GM18951 (cell line): ENCODE data around the gene INSRR.

Source experiments
- POLR2A ChIP-seq: IDR thresholded peaks from 4 replicates; pipeline ENCODE4 v1.6.1; 2011; ENCODE audit warnings: mild to moderate bottlenecking; ENCODE audit not compliant: insufficient read length, insufficient read depth; ENCODE audit errors: extremely low read depth
- in situ Hi-C: fragments of 300-500 bp; cut with MboI; formaldehyde crosslinking; loops from one replicate; pipeline ENCODE4 v1.12.0; 2022; ENCODE audit warnings: low sequenced_read_pairs, mixed read lengths, inconsistent platforms; ENCODE audit not compliant: unreplicated experiment

INSRR gene

GRCh38 chr1:156834322-156834721 is 24.6 kb downstream of the INSRR start:
- in situ Hi-C loops, result no loop called here
- no peak for TF ChIP-seq POLR2A

DNA sequence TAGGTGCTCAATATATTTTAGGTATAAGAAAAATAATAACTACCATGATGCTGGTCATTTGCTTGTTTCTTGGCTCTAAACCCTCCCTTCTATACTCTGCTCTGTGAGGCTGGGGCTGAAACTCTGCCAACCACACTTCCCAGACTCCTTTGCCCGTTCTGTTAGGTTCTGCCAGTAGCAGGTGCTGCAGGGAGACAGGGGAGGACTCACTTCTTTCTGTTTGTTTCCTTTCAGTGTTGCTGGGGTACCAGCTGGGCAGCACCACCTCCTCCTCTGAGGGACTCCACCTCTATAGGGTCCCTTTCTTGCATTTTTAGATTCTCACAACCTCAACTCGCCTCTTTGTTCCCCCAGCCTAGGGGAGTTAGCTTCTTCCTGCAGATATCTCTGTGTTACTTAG is 25.3 kb downstream of the INSRR start:
- in situ Hi-C loops, result no loop called here
- TF ChIP-seq POLR2A, result no peak

DNA sequence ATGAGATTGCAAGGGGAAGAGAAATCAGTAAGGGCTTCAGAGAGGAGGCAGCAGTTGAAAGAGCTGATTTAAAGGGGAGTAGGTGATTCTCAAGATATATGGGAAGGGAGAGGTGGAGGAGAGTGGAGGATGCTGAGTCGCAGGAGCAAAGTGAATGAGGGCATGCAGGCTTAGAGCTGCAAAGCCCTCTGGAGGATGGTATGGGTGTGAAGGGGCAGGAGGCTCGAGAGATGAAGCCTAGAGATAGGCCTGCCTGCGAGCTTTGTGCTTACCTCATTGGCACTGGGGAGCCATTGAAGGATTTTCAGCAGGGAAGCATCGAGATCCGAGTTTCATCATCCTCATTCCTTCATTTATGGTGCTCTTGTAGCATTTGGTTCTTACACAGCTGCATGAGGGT is 26.5 kb downstream of the INSRR start:
- no peak for TF ChIP-seq POLR2A
- in situ Hi-C loops, result no loop called here

- in situ Hi-C loops, result no loop called here
- no peak for TF ChIP-seq POLR2A
Measured at GRCh38 chr1:156828400-156829124, 30.4 kb downstream of the INSRR start.

DNA sequence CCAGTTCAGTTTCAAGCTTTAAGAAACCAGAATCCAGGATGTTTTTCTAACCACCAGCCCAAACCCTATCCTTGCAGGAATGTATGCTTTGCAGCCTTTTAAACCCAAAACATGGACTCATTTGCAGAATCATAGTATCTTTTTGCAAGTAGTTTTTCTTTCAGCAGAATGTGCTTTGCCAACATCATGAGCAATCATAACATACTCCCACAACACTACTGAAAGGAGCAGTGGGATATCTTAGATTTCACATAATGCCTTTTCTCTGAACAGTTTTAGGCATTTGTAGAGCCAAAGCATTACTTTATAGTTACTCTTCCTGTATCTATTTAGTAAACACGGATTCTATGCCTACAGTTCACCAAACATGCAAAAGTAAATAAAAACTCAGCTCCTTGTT is 32.3 kb downstream of the INSRR start:
- in situ Hi-C loops, result no loop called here
- no peak for TF ChIP-seq POLR2A

DNA sequence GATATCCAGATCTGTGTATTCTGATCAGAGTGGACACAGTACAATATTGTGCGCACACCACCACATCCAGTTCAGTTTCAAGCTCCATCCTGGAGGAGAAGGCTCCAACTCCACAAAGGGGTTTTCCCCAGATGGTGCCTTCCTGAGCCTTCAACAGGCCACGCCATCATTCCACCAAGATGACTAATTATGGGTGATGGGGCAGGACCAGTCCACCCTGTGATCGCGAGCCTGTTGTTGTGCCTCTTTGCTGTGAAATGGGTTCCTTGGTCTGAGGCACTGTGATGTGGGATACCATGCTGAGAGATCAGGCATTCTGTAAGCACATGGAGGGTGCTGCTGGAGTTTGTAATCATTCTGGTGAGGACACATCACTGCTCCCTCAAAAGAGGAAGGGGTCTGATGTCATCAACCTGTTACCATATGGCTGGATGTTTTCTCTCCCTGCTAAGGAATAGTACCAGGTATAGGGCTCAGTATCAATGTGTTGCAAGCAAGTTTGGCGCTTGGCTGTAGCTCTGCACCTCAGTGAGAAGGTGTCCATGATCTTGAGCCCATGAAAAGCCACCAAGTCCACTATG is 35.6 kb downstream of the INSRR start:
- no peak for TF ChIP-seq POLR2A
- in situ Hi-C loops, result no loop called here

- no peak for TF ChIP-seq POLR2A
- in situ Hi-C loops, result no loop called here
Measured at GRCh38 chr1:156822680-156823079, 36.2 kb downstream of the INSRR start.

- no peak for TF ChIP-seq POLR2A
- in situ Hi-C loops, result no loop called here
Measured at GRCh38 chr1:156821801-156822200, 37.1 kb downstream of the INSRR start.

DNA sequence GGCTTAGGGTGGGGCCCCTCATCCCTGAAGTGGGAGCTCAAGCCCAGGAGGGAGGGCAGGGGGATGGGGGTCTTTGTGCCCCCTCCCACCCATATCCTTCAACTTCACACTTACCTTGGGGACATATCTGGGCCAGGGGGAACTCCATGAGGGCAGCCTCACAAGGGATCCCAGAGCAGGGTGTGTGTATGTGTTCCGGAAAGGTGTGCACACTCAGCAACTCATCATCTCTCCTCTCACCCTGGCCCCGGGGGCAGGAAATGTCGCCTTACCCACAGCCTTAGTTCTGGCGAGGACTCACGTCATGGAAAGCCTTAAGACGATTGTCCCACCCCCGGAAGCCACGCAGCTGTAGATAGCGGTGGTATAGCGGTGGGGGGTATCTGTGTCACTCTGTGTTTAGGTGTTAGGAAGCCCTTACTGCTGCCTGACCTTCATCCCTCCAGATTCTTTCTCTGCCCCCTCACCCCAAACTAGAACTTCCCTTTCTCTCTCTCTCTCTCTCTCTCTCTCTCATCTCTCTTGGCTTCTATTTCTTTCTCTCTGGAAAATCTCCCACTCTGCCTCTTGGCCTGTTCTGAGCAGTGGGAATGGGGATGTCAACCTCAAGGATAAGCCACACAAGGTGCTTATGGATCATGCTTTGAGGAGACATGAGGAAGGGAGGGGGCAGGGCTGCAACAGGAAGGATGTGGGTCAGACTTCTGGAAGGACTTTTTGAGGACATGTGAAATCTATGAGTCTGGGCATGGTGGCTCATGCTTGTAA is 42.2 kb downstream of the INSRR start, which contains the start of gene SH2D2A:
Gene SH2D2A, minus strand, starts transcription at position 288 of the 768 bp plus-strand sequence. Its CDS starts 140 bp downstream, at position 148.
- peak; percentile 45 for TF ChIP-seq POLR2A
- in situ Hi-C loops, result no loop called here

DNA sequence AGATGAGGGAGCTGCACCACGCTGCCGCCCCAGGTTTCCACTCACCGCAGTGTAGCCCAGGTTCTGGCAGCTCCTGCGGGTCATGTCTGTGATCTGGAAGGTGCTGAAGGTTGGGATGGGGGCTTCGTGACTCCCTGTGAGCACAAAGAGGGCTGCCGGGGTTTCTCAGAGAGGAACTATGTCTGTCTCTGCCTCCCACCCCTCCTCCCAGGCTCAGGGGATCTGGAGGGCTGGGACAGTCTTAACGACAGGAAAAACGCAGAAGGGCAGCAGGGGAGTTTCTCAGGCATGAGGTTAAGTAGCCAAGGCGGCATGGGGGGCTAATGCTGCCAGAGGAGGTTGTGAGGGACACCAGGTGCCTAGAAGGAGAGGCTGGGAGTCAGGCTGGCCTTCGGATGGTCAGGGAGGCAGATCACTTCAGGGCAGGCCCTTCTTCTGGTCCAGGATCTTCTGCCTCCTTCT is 42.9 kb downstream of the INSRR start:
- in situ Hi-C loops, result no loop called here

GRCh38 chr1:156815307-156815826 is 43.5 kb downstream of the INSRR start:
- in situ Hi-C loops, result no loop called here
- no peak for TF ChIP-seq POLR2A

More for the DNA sequence above, 42.9 kb downstream of the INSRR start:
- TF ChIP-seq POLR2A, result no peak

GRCh38 chr1:156814571-156815260 is 44.2 kb downstream of the INSRR start:
- no peak for TF ChIP-seq POLR2A
- in situ Hi-C loops, result no loop called here

DNA sequence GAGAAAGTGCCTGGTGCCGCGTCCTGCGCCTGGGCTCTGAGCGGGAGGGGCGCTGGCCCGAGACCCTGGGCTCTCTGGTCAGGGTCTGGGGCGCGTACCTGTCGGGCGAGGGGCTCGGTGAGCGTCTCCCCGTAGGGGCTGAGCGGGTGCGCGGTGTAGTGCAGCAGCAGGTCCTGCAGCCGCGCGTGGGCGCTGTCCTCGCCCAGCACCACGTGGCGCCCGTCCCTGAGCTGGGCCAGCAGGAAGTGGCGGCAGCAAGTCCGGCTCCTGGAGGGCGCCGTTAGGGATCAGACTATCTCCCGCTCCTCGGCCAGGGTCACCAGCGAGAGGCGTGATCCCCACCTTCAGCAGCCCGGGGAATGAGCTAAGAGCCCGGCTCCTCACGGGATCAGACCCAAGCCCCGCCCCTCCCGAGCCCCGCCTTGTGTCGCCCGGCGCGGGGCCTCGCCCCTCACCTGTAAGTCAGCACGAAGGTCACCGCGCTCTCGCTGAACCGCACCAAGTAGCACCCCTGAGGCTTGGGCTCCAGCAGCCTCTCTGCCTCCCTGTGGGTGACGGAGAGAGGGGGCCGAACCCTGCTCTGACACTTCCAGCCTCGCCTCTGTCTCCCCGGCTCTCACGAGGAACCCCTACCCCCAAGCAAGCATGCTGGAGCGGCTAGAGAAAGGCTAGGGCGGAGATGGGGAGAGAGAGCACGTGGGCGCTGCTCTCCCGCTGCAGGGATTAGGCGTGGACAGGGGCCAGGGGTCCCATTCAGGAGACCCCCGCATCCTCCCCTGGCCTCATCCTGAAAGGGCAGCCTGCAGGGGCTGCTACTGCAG is 45.0 kb downstream of the INSRR start:
- in situ Hi-C loops, result no loop called here
- peak; percentile 35 for TF ChIP-seq POLR2A
